Aorta (tissue), 5 donors: ENCODE data around the gene TTC31. TPM values are rescaled to one million over a fixed set of nuclear protein-coding genes. Genes with fewer than 3 reads are reported as not detected.
"Not testable (repeated sequence)": the region's sequence is repeated elsewhere in the genome, so short reads cannot be mapped to it uniquely, and the experiment has no call there.

Experiments used
- ATAC-seq: fragments of 200-7000 bp; cut with Tn5 transposase; one replicate; pipeline ENCODE4 v1.9.1; 2022; ENCODE audit warnings: moderate library complexity; ENCODE audit not compliant: low FRiP score
- DNase-seq, 2 donors: peaks; one replicate each; pipeline ENCODE4 v3.0.0-alpha.2; 2020
- H3K27ac ChIP-seq, 2 donors: one replicate each; pipeline ENCODE4 v1.5.1; 2013; ENCODE audit warnings: low read length in 2 of 2, mild to moderate bottlenecking in 2 of 2, moderate library complexity in 2 of 2, control low read depth in 1 of 2, inconsistent platforms in 1 of 2, low read depth in 1 of 2
- H3K27me3 ChIP-seq, 2 donors: one replicate each; pipeline ENCODE4 v1.6.1; 2013; ENCODE audit warnings: control low read depth in 1 of 2, low read length in 1 of 2, mild to moderate bottlenecking in 1 of 2, moderate library complexity in 1 of 2; ENCODE audit not compliant: insufficient read depth in 2 of 2, control insufficient read depth in 1 of 2
- H3K36me3 ChIP-seq, 2 donors: one replicate each; pipeline ENCODE4 v1.6.1; 2013; ENCODE audit warnings: control low read depth in 1 of 2, low read length in 1 of 2, mild to moderate bottlenecking in 1 of 2; ENCODE audit not compliant: insufficient read depth in 2 of 2, control insufficient read depth in 1 of 2
- H3K4me1 ChIP-seq, 2 donors: one replicate each; pipeline ENCODE4 v1.6.1; 2013; ENCODE audit warnings: low read length in 2 of 2, control low read depth in 1 of 2, mild to moderate bottlenecking in 1 of 2, moderate library complexity in 1 of 2; ENCODE audit not compliant: insufficient read depth in 2 of 2, control insufficient read depth in 1 of 2
- H3K4me3 ChIP-seq, 2 donors: one replicate each; pipeline ENCODE4 v1.5.1; 2013; ENCODE audit warnings: low read length in 2 of 2, control low read depth in 1 of 2, mild to moderate bottlenecking in 1 of 2
- H3K9me3 ChIP-seq: one replicate; pipeline ENCODE4 v1.6.1; 2013; ENCODE audit warnings: mild to moderate bottlenecking, low read length; ENCODE audit not compliant: control insufficient read depth
- WGBS, 2 donors: extraction: QIAGEN DNeasy Blood & Tissue Kit; methylation state at CpG; one replicate each; pipeline ENCODE4 v1.1.7; 2013; 5-methylcytosine and 5-hydroxymethylcytosine counted together
- intact Hi-C, 2 donors: fragments of 100-400 bp; cut with DNase I; formaldehyde crosslinking; loops; one replicate each; pipeline versions ENCODE4 v1.14.2 to v1.15.0; 2022
- polyA plus RNA-seq, 2 donors: library from polyadenylated mRNA; stranded (reverse); fragments of 200-250 nt; gene quantifications; one replicate each; pipeline ENCODE4 v1.2.3, GENCODE V29; 2013
- total RNA-seq, 2 donors: library from RNA; stranded (reverse); fragmentation: NEBNext Ultra II Directional; extraction: Animal tissue kit (Norgen Biotek cat#: 25700); gene quantifications; one replicate each; pipeline ENCODE4 v1.2.1, GENCODE V29; 2021
- donor health status: healthy with polysubstance abuse.
- donor health status: Bipolar disorder and iron deficiency.
- donor health status: DM: no; HTN: no; CAD: no.
- donor health status: DM: no; HTN: no; CAD: no.
- donor health status: DM: yes; HTN: yes; CAD: no.

Gene TTC31
- total and polyA plus RNA-seq, 4 donors = 4.0 to 29.5 (median 18.8) TPM

- Histone ChIP-seq H3K27ac (no peak overlapping the region), H3K4me1 (no peaks in the 10 kb centered on the region), H3K9me3 (no peaks in the 10 kb centered on the region), H3K36me3 (no peaks in the 10 kb centered on the region), H3K4me3 (peak overlapping the region in 1 of 2 donors; percentile 41), H3K27me3 (no peaks in the 10 kb centered on the region)
- 27 to 31% methylated on average over 33 of the region's 33 CpGs for WGBS, 2 donors
- peak; percentile 24 for ATAC-seq
- no peak for DNase-seq
- intact Hi-C loops = no loop called here
These were observed 41.7 kb upstream of the TTC31 start for GRCh38 chr2:74441170-74441689.

GRCh38 chr2:74441690-74442482 is 41.0 kb upstream of the TTC31 start, which contains the start of gene RTKN:
RTKN (minus strand) TSS chr2:74441937; CDS start chr2:74441816, 121 bp downstream.
- peak within 1 kb of the TSS in 1 of 2 donors; percentile 41 for H3K4me3 ChIP-seq
- intact Hi-C loops = no loop called here
- WGBS, 2 donors = 9 to 12% methylated on average over 61 to 75 of the region's 75 CpGs
- H3K27me3 ChIP-seq = no peaks in the 10 kb centered on the region
- DNase-seq = peak; percentile 62 to 81
- peak within 1 kb of the TSS in 1 of 2 donors; percentile 41 for H3K27ac ChIP-seq
- no peaks in the 10 kb centered on the region for H3K36me3 ChIP-seq
- H3K4me1 ChIP-seq = no peaks in the 10 kb centered on the region
- no peaks in the 10 kb centered on the region for H3K9me3 ChIP-seq
- peak; percentile 12 for ATAC-seq

GRCh38 chr2:74442483-74443297 is 40.2 kb upstream of the TTC31 start:
- WGBS, 2 donors = 93 to 97% methylated on average over 16 of the region's 16 CpGs
- H3K36me3 ChIP-seq, H3K27ac ChIP-seq, intact Hi-C loops, H3K4me3 ChIP-seq, H3K27me3 ChIP-seq, ATAC-seq, H3K9me3 ChIP-seq, H3K4me1 ChIP-seq: not testable (repeated sequence)
- peak in 1 of 2 donors; percentile 62 for DNase-seq

- intact Hi-C loops = no loop called here
- ATAC-seq (no peak), DNase-seq (peak in 1 of 2 donors; percentile 13)
- no peaks in the 10 kb centered on the region for H3K4me1 ChIP-seq
- no peaks in the 10 kb centered on the region for H3K36me3 ChIP-seq
- no peak overlapping the region for H3K4me3 ChIP-seq
- WGBS, 2 donors = 17 to 26% methylated on average over 5 of the region's 5 CpGs
- H3K27me3 ChIP-seq = no peaks in the 10 kb centered on the region
- H3K9me3 ChIP-seq = no peaks in the 10 kb centered on the region
- H3K27ac ChIP-seq = no peak overlapping the region
These were observed 38.2 kb upstream of the TTC31 start for GRCh38 chr2:74444498-74445318.

- no peaks in the 10 kb centered on the region for H3K9me3 ChIP-seq
- intact Hi-C loops = no loop called here
- DNase-seq = peak in 1 of 2 donors; percentile 9
- 88 to 92% methylated on average over 5 of the region's 5 CpGs for WGBS, 2 donors
- no peak overlapping the region for H3K4me3 ChIP-seq
- no peak overlapping the region for H3K27ac ChIP-seq
- H3K4me1 ChIP-seq = no peaks in the 10 kb centered on the region
- H3K27me3 ChIP-seq = no peaks in the 10 kb centered on the region
- ATAC-seq = no peak
- no peaks in the 10 kb centered on the region for H3K36me3 ChIP-seq
These were observed 35.5 kb upstream of the TTC31 start for GRCh38 chr2:74447230-74447999.

- no peak for ATAC-seq
- H3K27ac ChIP-seq = no peak overlapping the region
- WGBS, 2 donors = 82 to 84% methylated on average over 2 of the region's 2 CpGs
- no peak overlapping the region for H3K4me3 ChIP-seq
- H3K9me3 ChIP-seq = no peaks in the 10 kb centered on the region
- no peaks in the 10 kb centered on the region for H3K4me1 ChIP-seq
- intact Hi-C loops = no loop called here
- no peak for DNase-seq
- no peaks in the 10 kb centered on the region for H3K27me3 ChIP-seq
- no peaks in the 10 kb centered on the region for H3K36me3 ChIP-seq
These were observed 34.1 kb upstream of the TTC31 start for GRCh38 chr2:74448771-74449170.

GRCh38 chr2:74450570-74451190 is 32.2 kb upstream of the TTC31 start:
- no peak for DNase-seq
- Histone ChIP-seq H3K36me3 (no peaks in the 10 kb centered on the region), H3K9me3 (no peaks in the 10 kb centered on the region), H3K4me3 (no peak overlapping the region), H3K4me1 (peaks cover 0 to 2% of the 10 kb centered on the region in 2 donors), H3K27me3 (no peaks in the 10 kb centered on the region), H3K27ac (no peak overlapping the region)
- intact Hi-C loops = no loop called here
- WGBS, 2 donors = 59 to 67% methylated on average over 3 of the region's 3 CpGs
- ATAC-seq = no peak
